Fibroblast of lung (primary cell): ENCODE data around the gene XYLT1. TPM values are rescaled to one million over a fixed set of nuclear protein-coding genes. Genes with fewer than 3 reads are reported as not detected.
"Not testable (repeated sequence)": the region's sequence is repeated elsewhere in the genome, so short reads cannot be mapped to it uniquely, and the experiment has no call there.

Experiments used
- DNase-seq, 2 donors: peaks; one replicate each; pipeline versions ENCODE4 v3.0.0 to v3.0.0-alpha.2; 2010; ENCODE audit warnings: low read depth in 2 of 2
- H2AFZ ChIP-seq: 2 replicates; pipeline ENCODE4 v1.5.1; 2012; ENCODE audit warnings: low read length, control low read depth, inconsistent platforms
- H3K27ac ChIP-seq: 2 replicates; pipeline ENCODE4 v1.5.1; 2011; ENCODE audit warnings: low read length, control low read depth; ENCODE audit not compliant: insufficient read depth
- H3K27me3 ChIP-seq: 2 replicates; pipeline ENCODE4 v1.5.1; 2011; ENCODE audit warnings: mild to moderate bottlenecking, low read length; ENCODE audit not compliant: control insufficient read depth, insufficient read depth
- H3K36me3 ChIP-seq: 2 replicates; pipeline ENCODE4 v1.5.1; 2011; ENCODE audit warnings: low read length; ENCODE audit not compliant: control insufficient read depth, insufficient read depth
- H3K4me1 ChIP-seq: 2 replicates; pipeline ENCODE4 v1.5.1; 2011; ENCODE audit warnings: low read length; ENCODE audit not compliant: control insufficient read depth, insufficient read depth; ENCODE audit errors: extremely low read depth
- H3K4me2 ChIP-seq: 2 replicates; pipeline ENCODE4 v1.5.1; 2011; ENCODE audit warnings: low read length, control low read depth; ENCODE audit not compliant: insufficient read depth; ENCODE audit errors: extremely low read depth
- H3K4me3 ChIP-seq, 4 experiments: fragments of 200-600 bp in 1 of 4; sonication (generic) in 1 of 4; replicated peaks in 1 of 4; 2 replicates each; pipeline ENCODE4 v1.5.1; 2011 to 2016; ENCODE audit warnings: low read length in 4 of 4, low read depth in 3 of 4, mild to moderate bottlenecking in 3 of 4, control low read depth in 2 of 4, inconsistent platforms in 1 of 4, mixed read lengths in 1 of 4; ENCODE audit not compliant: insufficient read depth in 1 of 4; ENCODE audit errors: control extremely low read depth in 1 of 4
- H3K79me2 ChIP-seq: 2 replicates; pipeline ENCODE4 v1.5.1; 2012; ENCODE audit warnings: mild to moderate bottlenecking, low read length, inconsistent platforms; ENCODE audit not compliant: control insufficient read depth, insufficient read depth
- H3K9ac ChIP-seq: 2 replicates; pipeline ENCODE4 v1.5.1; 2011; ENCODE audit warnings: mild to moderate bottlenecking, low read length, control low read depth; ENCODE audit not compliant: insufficient read depth
- H3K9me3 ChIP-seq: 2 replicates; pipeline ENCODE4 v1.5.1; 2012; ENCODE audit warnings: low read depth, low read length; ENCODE audit not compliant: control insufficient read depth, insufficient read depth
- H4K20me1 ChIP-seq: 2 replicates; pipeline ENCODE4 v1.5.1; 2011; ENCODE audit warnings: low read length; ENCODE audit not compliant: control insufficient read depth, insufficient read depth; ENCODE audit errors: extremely low read depth
- CTCF ChIP-seq, 2 donors: IDR thresholded peaks in 1 of 2; conservative IDR thresholded peaks in 1 of 2; 1 replicate in 1 of 2; 2 replicates in 1 of 2; pipeline ENCODE4 v1.5.1; 2011 to 2012; ENCODE audit warnings: low read length in 2 of 2, control low read depth in 1 of 2, inconsistent platforms in 1 of 2, low read depth in 1 of 2, mild to moderate bottlenecking in 1 of 2
- EZH2 ChIP-seq: IDR thresholded peaks from 2 replicates; pipeline ENCODE4 v1.5.1; 2012; ENCODE audit warnings: low read length, control low read depth, mild to moderate bottlenecking; ENCODE audit errors: missing control alignments
- polyA plus RNA-seq, 2 donors: library from polyadenylated mRNA; depleted of rRNA in 1 of 2; stranded (reverse) in 1 of 2; unstranded in 1 of 2; fragments of >200 nt; gene quantifications; 2 replicates each; pipeline ENCODE4 v1.2.1, GENCODE V29; 2011 to 2012; ENCODE audit warnings: missing spikeins in 1 of 2
- total RNA-seq: library from RNA; depleted of rRNA; stranded (reverse); fragments of >200 nt; gene quantifications from 2 replicates; pipeline ENCODE4 v1.2.1, GENCODE V29; 2014

The XYLT1 gene
- total and polyA plus RNA-seq, 2 donors (not counting 1 experiment from before 2014, with no cell fraction given) = 9.3 to 21.8 TPM

DNA sequence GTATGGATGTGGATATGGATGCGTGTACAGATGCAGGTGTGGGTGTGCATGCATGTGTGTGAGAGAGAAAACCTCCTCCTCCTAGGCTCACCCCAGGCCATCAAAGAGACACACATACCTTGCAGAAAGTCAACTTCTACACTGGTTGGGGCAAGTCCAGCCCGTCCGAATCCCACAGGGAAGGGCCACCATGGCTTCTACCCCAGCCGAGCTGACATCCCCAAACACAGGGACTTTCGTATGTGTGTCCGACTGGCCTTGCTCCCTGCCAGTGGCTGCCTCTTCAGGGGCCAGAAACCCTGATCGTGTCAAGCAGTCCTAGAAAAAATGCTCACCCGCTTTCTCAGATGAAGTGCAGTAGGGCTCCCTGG, 134.2 kb downstream of the XYLT1 start:
- Histone ChIP-seq H3K9ac (no peak overlapping the region), H3K4me1 (peaks cover 7% of the 10 kb centered on the region), H2AFZ (no peak overlapping the region), H3K79me2 (no peaks in the 10 kb centered on the region), H3K27ac (no peak overlapping the region), H4K20me1 (no peaks in the 10 kb centered on the region), H3K36me3 (no peaks in the 10 kb centered on the region), H3K27me3 (no peaks in the 10 kb centered on the region), H3K4me2 (no peak overlapping the region), H3K4me3 (no peak overlapping the region), H3K9me3 (no peaks in the 10 kb centered on the region)
- DNase-seq = no peak
- TF ChIP-seq EZH2 (no peak), CTCF (conservative IDR thresholded peaks at IDR 0.05 in 1 of 2, IDR thresholded peaks at IDR 0.05 in 1 of 2; ENCODE audit: low read depth in 1 of 2, low read length in 2 of 2) (no peak)

DNA sequence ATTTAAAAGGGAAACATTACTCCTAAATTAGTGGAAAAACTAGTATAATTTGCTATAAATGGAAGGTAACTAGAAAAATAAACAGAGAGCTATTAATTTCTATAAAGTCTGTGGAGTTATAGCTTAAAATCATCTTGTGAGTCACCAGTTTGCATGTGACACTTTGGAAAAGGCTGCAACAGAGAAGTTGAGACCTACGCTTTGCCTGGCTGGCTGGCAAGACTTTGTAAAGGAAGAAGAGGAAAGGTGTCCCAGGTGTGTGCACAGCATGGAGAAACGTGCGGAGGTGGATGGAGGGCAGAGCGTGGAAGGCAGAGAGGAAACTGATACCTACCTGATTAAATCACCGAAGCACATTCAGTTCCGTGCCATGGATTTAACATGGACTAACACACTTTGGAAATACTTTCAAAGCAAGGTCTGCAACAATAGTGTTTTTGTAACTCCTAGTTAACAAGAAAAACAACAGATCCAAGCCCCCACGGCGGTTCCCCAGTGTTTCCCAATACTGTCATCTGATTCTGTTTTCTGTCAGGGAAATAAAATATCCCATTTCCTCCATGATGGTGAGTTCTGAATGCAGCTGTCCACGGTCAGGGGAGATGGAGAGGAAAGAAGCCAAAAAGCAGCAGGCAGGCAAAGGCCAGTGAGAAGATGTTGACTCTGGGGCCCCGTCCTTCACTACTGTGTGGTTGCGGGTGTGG, 134.8 kb downstream of the XYLT1 start:
- Histone ChIP-seq H3K4me3 (no peak overlapping the region), H3K79me2 (no peaks in the 10 kb centered on the region), H3K9ac (no peak overlapping the region), H3K27ac (no peak overlapping the region), H3K4me1 (peaks cover 7% of the 10 kb centered on the region), H3K36me3 (no peaks in the 10 kb centered on the region), H3K9me3 (no peaks in the 10 kb centered on the region), H3K4me2 (no peak overlapping the region), H4K20me1 (no peaks in the 10 kb centered on the region), H3K27me3 (no peaks in the 10 kb centered on the region), H2AFZ (no peak overlapping the region)
- no peak for TF ChIP-seq CTCF (conservative IDR thresholded peaks at IDR 0.05 in 1 of 2, IDR thresholded peaks at IDR 0.05 in 1 of 2; ENCODE audit: low read depth in 1 of 2, low read length in 2 of 2)
- TF ChIP-seq EZH2 = no peak
- no peak for DNase-seq

GRCh38 chr16:17335406-17335805, 135.4 kb downstream of the XYLT1 start:
- not testable (repeated sequence) for H3K79me2 ChIP-seq, H3K9ac ChIP-seq, H3K27ac ChIP-seq

More at GRCh38 chr16:17335406-17335805, 135.4 kb downstream of the XYLT1 start:
- H4K20me1 ChIP-seq, H3K4me1 ChIP-seq, H3K9me3 ChIP-seq, DNase-seq, H3K27me3 ChIP-seq, H3K36me3 ChIP-seq, H3K4me2 ChIP-seq, H2AFZ ChIP-seq, H3K4me3 ChIP-seq: not testable (repeated sequence)
